Endothelial cell (in vitro differentiated cells): ENCODE results near the gene XAB2. TPM values are rescaled to one million over a fixed set of nuclear protein-coding genes. Genes with fewer than 3 reads are reported as not detected.

Source experiments
- DNase-seq: peaks from one replicate; pipeline ENCODE4 v3.0.0; 2021; ENCODE audit warnings: low spot score
- H3K27ac Mint-ChIP-seq: one replicate; pipeline ENCODE4 v1.8.0; 2021; ENCODE audit warnings: mixed read lengths, inconsistent platforms; ENCODE audit not compliant: unreplicated experiment
- H3K27me3 Mint-ChIP-seq: one replicate; pipeline ENCODE4 v1.8.0; 2021; ENCODE audit warnings: mild to moderate bottlenecking, moderate library complexity, mixed read lengths, inconsistent platforms; ENCODE audit not compliant: unreplicated experiment
- H3K36me3 Mint-ChIP-seq: one replicate; pipeline ENCODE4 v1.8.0; 2021; ENCODE audit warnings: mild to moderate bottlenecking, low read depth, mixed read lengths, inconsistent platforms; ENCODE audit not compliant: unreplicated experiment
- H3K4me1 Mint-ChIP-seq: one replicate; pipeline ENCODE4 v1.8.0; 2021; ENCODE audit warnings: mild to moderate bottlenecking, mixed read lengths, inconsistent platforms; ENCODE audit not compliant: unreplicated experiment
- H3K4me3 Mint-ChIP-seq: one replicate; pipeline ENCODE4 v1.8.0; 2021; ENCODE audit warnings: mild to moderate bottlenecking, mixed read lengths, inconsistent platforms; ENCODE audit not compliant: unreplicated experiment
- H3K9me3 Mint-ChIP-seq: one replicate; pipeline ENCODE4 v1.8.0; 2021; ENCODE audit warnings: mixed read lengths, inconsistent platforms; ENCODE audit not compliant: unreplicated experiment
- total RNA-seq: library from RNA; stranded (reverse); fragmentation: NEBNext Ultra II Directional; extraction: Animal tissue kit (Norgen Biotek cat#: 25700); gene quantifications from one replicate; pipeline ENCODE4 v1.2.1, GENCODE V29; 2021; ENCODE audit not compliant: unreplicated experiment
- TF ChIP-seq, protein P1 (sequence below): fragments of 200-600 bp; sonication (generic); IDR thresholded peaks from one replicate; pipeline ENCODE4 v1.5.0; 2021; ENCODE audit warnings: antibody characterized with exemption; ENCODE audit not compliant: unreplicated experiment

Gene XAB2
- total RNA-seq, 1 donor from 2014 or later = 46.1 TPM

DNA sequence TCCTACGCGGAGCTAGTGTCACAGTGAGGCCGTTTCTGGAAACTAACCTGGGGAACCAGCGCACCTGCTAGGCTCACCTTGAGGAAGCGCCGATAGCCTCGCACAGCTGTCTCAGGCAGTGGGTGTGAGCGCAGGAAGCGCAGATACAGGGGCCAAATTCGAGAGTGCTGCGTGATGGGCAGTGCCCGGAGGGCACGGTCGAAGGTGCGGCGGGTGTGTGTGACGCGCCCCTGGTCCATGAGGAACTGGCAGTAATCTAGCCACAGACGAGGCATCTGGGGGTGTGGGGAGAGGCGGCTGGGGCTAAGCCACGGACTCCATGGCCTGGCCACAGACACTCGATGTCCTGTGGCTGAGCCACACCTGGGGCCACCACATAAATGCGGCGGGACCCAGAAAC, 2.2 kb downstream of the XAB2 start:
- H3K36me3 Mint-ChIP-seq = peaks cover 26% of the 10 kb centered on the region
- TF ChIP-seq, protein P1, sequence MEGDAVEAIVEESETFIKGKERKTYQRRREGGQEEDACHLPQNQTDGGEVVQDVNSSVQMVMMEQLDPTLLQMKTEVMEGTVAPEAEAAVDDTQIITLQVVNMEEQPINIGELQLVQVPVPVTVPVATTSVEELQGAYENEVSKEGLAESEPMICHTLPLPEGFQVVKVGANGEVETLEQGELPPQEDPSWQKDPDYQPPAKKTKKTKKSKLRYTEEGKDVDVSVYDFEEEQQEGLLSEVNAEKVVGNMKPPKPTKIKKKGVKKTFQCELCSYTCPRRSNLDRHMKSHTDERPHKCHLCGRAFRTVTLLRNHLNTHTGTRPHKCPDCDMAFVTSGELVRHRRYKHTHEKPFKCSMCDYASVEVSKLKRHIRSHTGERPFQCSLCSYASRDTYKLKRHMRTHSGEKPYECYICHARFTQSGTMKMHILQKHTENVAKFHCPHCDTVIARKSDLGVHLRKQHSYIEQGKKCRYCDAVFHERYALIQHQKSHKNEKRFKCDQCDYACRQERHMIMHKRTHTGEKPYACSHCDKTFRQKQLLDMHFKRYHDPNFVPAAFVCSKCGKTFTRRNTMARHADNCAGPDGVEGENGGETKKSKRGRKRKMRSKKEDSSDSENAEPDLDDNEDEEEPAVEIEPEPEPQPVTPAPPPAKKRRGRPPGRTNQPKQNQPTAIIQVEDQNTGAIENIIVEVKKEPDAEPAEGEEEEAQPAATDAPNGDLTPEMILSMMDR = no peak
- no peak overlapping the region for H3K27ac Mint-ChIP-seq
- peak overlapping the region; percentile 58 for H3K4me3 Mint-ChIP-seq
- peaks cover 33% of the 10 kb centered on the region for H3K4me1 Mint-ChIP-seq
- H3K9me3 Mint-ChIP-seq = no peaks in the 10 kb centered on the region
- no peak for DNase-seq
- H3K27me3 Mint-ChIP-seq = peaks cover 22% of the 10 kb centered on the region

GRCh38 chr19:7625763-7626372, 3.5 kb downstream of the XAB2 start:
- H3K9me3 Mint-ChIP-seq = no peaks in the 10 kb centered on the region
- H3K36me3 Mint-ChIP-seq = peaks cover 35% of the 10 kb centered on the region
- H3K27ac Mint-ChIP-seq = no peak overlapping the region
- H3K27me3 Mint-ChIP-seq = peaks cover 24% of the 10 kb centered on the region
- H3K4me3 Mint-ChIP-seq = no peak overlapping the region
- DNase-seq = no peak
- TF ChIP-seq, protein P1 = no peak
- peaks cover 33% of the 10 kb centered on the region for H3K4me1 Mint-ChIP-seq

GRCh38 chr19:7624810-7625209, 4.5 kb downstream of the XAB2 start:
- peaks cover 23% of the 10 kb centered on the region for H3K4me1 Mint-ChIP-seq
- H3K27ac Mint-ChIP-seq = no peak overlapping the region
- TF ChIP-seq, protein P1 = no peak
- peaks cover 20% of the 10 kb centered on the region for H3K27me3 Mint-ChIP-seq
- DNase-seq = no peak
- peaks cover 31% of the 10 kb centered on the region for H3K36me3 Mint-ChIP-seq
- no peaks in the 10 kb centered on the region for H3K9me3 Mint-ChIP-seq
- no peak overlapping the region for H3K4me3 Mint-ChIP-seq

- no peak for DNase-seq
- TF ChIP-seq, protein P1 = no peak
- Mint-ChIP-seq H3K4me1 (peaks cover 15% of the 10 kb centered on the region), H3K4me3 (no peak overlapping the region), H3K36me3 (peaks cover 22% of the 10 kb centered on the region), H3K27ac (no peak overlapping the region), H3K27me3 (peaks cover 16% of the 10 kb centered on the region), H3K9me3 (no peaks in the 10 kb centered on the region)
These were observed 5.4 kb downstream of the XAB2 start for GRCh38 chr19:7623725-7624603.
